HepG2 (cell line): ENCODE measurements around the gene CEACAM16. TPM values are rescaled to one million over a fixed set of nuclear protein-coding genes. Genes with fewer than 3 reads are reported as not detected.

ENCODE experiments used
- ATAC-seq: fragments of 200-7000 bp; cut with Tn5 transposase; 3 replicates; pipeline ENCODE4 v1.9.1; 2020; ENCODE audit warnings: mild to moderate bottlenecking, moderate library complexity
- BruUV-seq: library from RNA; stranded (reverse); fragments of 400-500 nt; replicated peaks from 2 replicates; lab custom pipeline; 2021; lab: Mats Ljungman, UMichigan
- CTCF ChIA-PET: fragments of 300-600 bp; formaldehyde crosslinking; extraction: SDS; loops from one replicate; lab custom pipeline; 2021; ENCODE audit warnings: low total read pairs, inconsistent platforms, low intra/inter-chr PET ratio; lab: Yijun Ruan, JAX
- POLR2A ChIA-PET: fragments of 350-600 bp; sonication (Branson Sonifier 250); formaldehyde crosslinking; loops from one replicate; lab custom pipeline; 2020; ENCODE audit warnings: antibody characterized with exemption, inconsistent platforms; lab: Yijun Ruan, JAX
- DNase-seq: peaks from one replicate; pipeline ENCODE4 v3.0.0-alpha.2; 2015; ENCODE audit warnings: low spot score
- FAIRE-seq: peaks from 3 replicates; lab custom pipeline; 2011; peaks lifted over from hg19 to GRCh38; lab: Jason Lieb, UNC
- H2AFZ ChIP-seq: one replicate; pipeline ENCODE4 v1.6.1; 2011; ENCODE audit warnings: low read length, inconsistent platforms
- H3K27ac ChIP-seq: fragments of 300-600 bp; 3 replicates; pipeline ENCODE4 v1.8.0; 2011; ENCODE audit warnings: mixed run types, mild to moderate bottlenecking, mixed read lengths, low read length, inconsistent platforms; ENCODE audit not compliant: insufficient read depth; ENCODE audit errors: extremely low read length
- H3K27me3 ChIP-seq, 2 experiments: fragments of 200-600 bp in 1 of 2; 2 replicates in 1 of 2; 3 replicates in 1 of 2; pipeline versions ENCODE4 v1.6.0 to v1.8.0; 2011; ENCODE audit warnings: low read length in 2 of 2, mild to moderate bottlenecking in 2 of 2, moderate library complexity in 2 of 2, inconsistent platforms in 1 of 2; ENCODE audit not compliant: insufficient read depth in 2 of 2, control insufficient read depth in 1 of 2
- H3K36me3 ChIP-seq, 2 experiments: fragments of 200-600 bp in 1 of 2; replicated peaks in 1 of 2; 2 replicates in 1 of 2; 3 replicates in 1 of 2; pipeline versions ENCODE4 v1.5.1 to v1.8.0; 2011; ENCODE audit warnings: low read length in 2 of 2, inconsistent platforms in 1 of 2; ENCODE audit not compliant: insufficient read depth in 2 of 2, control insufficient read depth in 1 of 2
- H3K4me1 ChIP-seq: 2 replicates; pipeline ENCODE4 v1.5.1; 2012; ENCODE audit warnings: low read length, inconsistent platforms; ENCODE audit not compliant: insufficient read depth
- H3K4me2 ChIP-seq: 2 replicates; pipeline ENCODE4 v1.6.0; 2011; ENCODE audit warnings: low read depth, low read length, inconsistent platforms
- H3K4me3 ChIP-seq, 3 experiments: fragments of 200-600 bp in 1 of 3; sonication (generic), shearing (Covaris generic) in 1 of 3; replicated peaks in 1 of 3; 2 replicates each; pipeline ENCODE4 v1.5.1; 2011 to 2016; ENCODE audit warnings: low read length in 3 of 3, inconsistent platforms in 2 of 3, low read depth in 2 of 3, mild to moderate bottlenecking in 2 of 3, control low read depth in 1 of 3, mixed read lengths in 1 of 3; ENCODE audit not compliant: insufficient read depth in 1 of 3
- H3K79me2 ChIP-seq: one replicate; pipeline ENCODE4 v1.6.1; 2011; ENCODE audit warnings: low read length, inconsistent platforms; ENCODE audit not compliant: insufficient read depth
- H3K9ac ChIP-seq: 2 replicates; pipeline ENCODE4 v1.6.0; 2011; ENCODE audit warnings: mild to moderate bottlenecking, low read depth, low read length, inconsistent platforms; ENCODE audit not compliant: insufficient read depth
- H3K9me3 ChIP-seq: 2 replicates; pipeline ENCODE4 v1.5.1; 2012; ENCODE audit warnings: mild to moderate bottlenecking, low read length
- H4K20me1 ChIP-seq: 2 replicates; pipeline ENCODE4 v1.6.0; 2011; ENCODE audit warnings: inconsistent platforms, mild to moderate bottlenecking, low read length, moderate library complexity; ENCODE audit not compliant: insufficient read depth
- GATAD2A ChIP-seq: IDR thresholded peaks from 2 replicates; pipeline ENCODE4 v1.6.1; 2016
- KDM1A ChIP-seq: IDR thresholded peaks from 2 replicates; pipeline ENCODE4 v1.6.1; 2016; ENCODE audit warnings: missing compliant biosample characterization
- NPAS2 ChIP-seq: sonication (generic); formaldehyde crosslinking; IDR thresholded peaks from 2 replicates; pipeline ENCODE4 v1.8.0; 2022; ENCODE audit warnings: mild to moderate bottlenecking, missing genetic modification reagents, borderline replicate concordance
- NR2F6 ChIP-seq, 2 experiments: IDR thresholded peaks; 2 replicates each; pipeline ENCODE4 v1.6.1; 2016; ENCODE audit warnings: antibody characterized with exemption in 1 of 2, mild to moderate bottlenecking in 1 of 2
- PRDM15 ChIP-seq: sonication (generic); formaldehyde crosslinking; IDR thresholded peaks from 2 replicates; pipeline ENCODE4 v1.4.0; 2020; ENCODE audit warnings: missing genetic modification reagents
- RNF2 ChIP-seq: fragments of 450-650 bp; conservative IDR thresholded peaks from 2 replicates; pipeline ENCODE4 v1.6.1; 2016; ENCODE audit warnings: low read depth
- SP1 ChIP-seq, 2 experiments: fragments of 450-650 bp in 1 of 2; sonication (generic) in 1 of 2; formaldehyde crosslinking in 1 of 2; IDR thresholded peaks; 2 replicates each; pipeline versions ENCODE4 v1.4.0 to v1.6.1; 2016 to 2020; ENCODE audit warnings: missing genetic modification reagents in 1 of 2
- ZFP36 ChIP-seq: fragments of 150-350 bp; IDR thresholded peaks from 2 replicates; pipeline ENCODE4 v1.6.1; 2018; ENCODE audit warnings: borderline replicate concordance, low read length, low read depth; ENCODE audit not compliant: partially characterized antibody
- ZFY ChIP-seq: sonication (generic); formaldehyde crosslinking; IDR thresholded peaks from 2 replicates; pipeline ENCODE4 v1.4.0; 2020; ENCODE audit warnings: missing genetic modification reagents
- ZMYM3 ChIP-seq: sonication (generic); formaldehyde crosslinking; IDR thresholded peaks from 2 replicates; pipeline ENCODE4 v1.5.1; 2020; ENCODE audit warnings: mild to moderate bottlenecking, missing genetic modification reagents
- ZNF629 ChIP-seq: sonication (generic); formaldehyde crosslinking; conservative IDR thresholded peaks from 2 replicates; pipeline ENCODE4 v1.5.0; 2020; ENCODE audit warnings: missing genetic modification reagents
- ZNF768 ChIP-seq: sonication (generic); formaldehyde crosslinking; IDR thresholded peaks from 2 replicates; pipeline ENCODE4 v1.4.0; 2020; ENCODE audit warnings: missing genetic modification reagents
- WGBS: methylation state at CpG from one replicate; pipeline ENCODE4 v1.1.6; 2017; ENCODE audit warnings: low lambda C conversion rate; 5-methylcytosine and 5-hydroxymethylcytosine counted together
- in situ Hi-C: cut with HindIII; loops from 2 replicates; pipeline ENCODE4 v1.10.0; 2017; ENCODE audit warnings: low pct_unique_long_range_greater_than_20kb; ENCODE audit not compliant: extremely low pct_ligation_motif_present
- intact Hi-C: fragments of 100-400 bp; cut with micrococcal nuclease; formaldehyde crosslinking; loops from one replicate; pipeline ENCODE4 v1.10.0; 2022; ENCODE audit not compliant: unreplicated experiment
- polyA plus RNA-seq, 8 experiments: library from polyadenylated mRNA; depleted of rRNA in 3 of 8; stranded (reverse) in 7 of 8; unstranded in 1 of 8; fragments of >200 nt; fragmentation: Illumina TruSeq in 4 of 8; extraction: Trizol in 4 of 8; gene quantifications; 2 replicates each; pipeline versions ENCODE4 v1.2.1 to v1.2.3, GENCODE V29; 2011 to 2016; ENCODE audit warnings: low read depth in 4 of 8, missing spikeins in 1 of 8, mixed read lengths in 1 of 8; ENCODE audit not compliant: insufficient read depth in 1 of 8
- total RNA-seq, 5 experiments: library from RNA; depleted of rRNA; stranded (reverse); fragments of >200 nt; fragmentation: Illumina TruSeq; extraction: Trizol; gene quantifications; 2 replicates each; pipeline ENCODE4 v1.2.3, GENCODE V29; 2016; ENCODE audit warnings: low read depth in 1 of 5

Gene CEACAM16
- total and polyA plus RNA-seq, 2 of the 13 experiments (the other 11 are each of a cell fraction or from before 2014, with no cell fraction given): not detected

DNA sequence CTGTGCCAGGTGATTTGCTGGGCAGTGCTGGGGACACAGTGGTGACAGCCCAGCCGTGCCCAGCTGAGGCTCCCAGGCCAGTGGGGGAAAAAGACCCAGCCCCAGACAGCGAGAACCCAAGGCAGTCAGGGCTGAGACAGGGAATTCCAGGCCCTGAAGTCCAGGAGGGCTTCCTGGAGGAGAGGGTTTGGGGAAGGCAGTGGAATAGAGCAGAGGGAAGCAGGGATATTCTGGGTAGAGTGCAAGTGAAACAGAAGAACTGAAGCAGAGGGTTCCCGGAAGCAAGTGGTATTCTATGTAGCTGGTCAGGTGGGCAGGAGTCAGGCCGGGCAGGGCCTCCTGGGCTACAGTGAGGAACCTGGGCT, 1.3 kb upstream of the CEACAM16 start:
- in situ Hi-C loops: no loop called here
- no peaks in the 10 kb centered on the region for H4K20me1 ChIP-seq
- 80% methylated on average over 3 of the region's 4 CpGs for WGBS
- H3K9ac ChIP-seq: peak overlapping the region; percentile 13; the same call in 1 of the 2 replicates
- POLR2A ChIA-PET: no interaction called here
- no peak overlapping the region; a peak in 1 of 6 replicates for H3K4me3 ChIP-seq
- TF ChIP-seq SP1 (IDR thresholded peaks at IDR 0.05) (no peak), SP1 (CRISPR knock-in tag; IDR thresholded peaks at IDR 0.05) (no peak), ZNF768 (peak; percentile 41; the same call in 1 of the 2 replicates), KDM1A (CRISPR knock-in tag) (0 out of 2 replicates have a peak, but pooled peaks have one; percentile 10), ZMYM3 (peak; percentile 87; the same call in 1 of the 2 replicates), ZFP36 (peak; percentile 92), NPAS2 (CRISPR knock-in tag) (no peak), NR2F6 (IDR thresholded peaks at IDR 0.05) (no peak), NR2F6 (CRISPR knock-in tag; IDR thresholded peaks at IDR 0.05) (0 out of 2 replicates have a peak, but pooled peaks have one; percentile 2), ZFY (CRISPR knock-in tag) (no peak)
- no peak for ATAC-seq
- no peak overlapping the region for H2AFZ ChIP-seq
- FAIRE-seq: no peak
- peak overlapping the region; percentile 53 for H3K4me2 ChIP-seq
- H3K36me3 ChIP-seq: no peaks in the 10 kb centered on the region
- CTCF ChIA-PET: no interaction called here
- H3K79me2 ChIP-seq: no peaks in the 10 kb centered on the region
- H3K9me3 ChIP-seq: no peaks in the 10 kb centered on the region
- no peak overlapping the region for H3K27ac ChIP-seq
- H3K4me1 ChIP-seq: peaks cover 93% of the 10 kb centered on the region
- H3K27me3 ChIP-seq: no peaks in the 10 kb centered on the region
- no peak for DNase-seq
- BruUV-seq: no TSS peak
- intact Hi-C loops: no loop called here

DNA sequence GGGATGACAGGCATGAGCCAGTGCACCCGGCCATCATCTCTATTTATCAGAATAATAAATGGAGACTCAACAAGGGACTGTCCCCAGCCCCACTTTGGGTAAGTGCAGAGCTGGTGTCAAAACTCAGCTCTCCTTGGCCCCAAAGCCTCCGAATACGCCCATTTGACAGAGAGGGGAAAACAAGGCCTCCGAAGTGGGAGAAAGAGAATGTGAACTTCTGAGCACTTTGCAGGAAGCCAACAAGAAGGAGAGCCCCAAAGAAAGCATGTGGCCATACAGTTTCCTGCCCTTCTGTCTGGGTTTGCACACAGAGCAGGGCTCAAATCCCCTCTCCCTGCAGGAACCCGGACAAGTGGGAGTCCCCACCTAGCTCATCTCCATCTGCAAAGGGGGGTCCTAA, 1.6 kb downstream of the CEACAM16 start:
- 64% methylated on average over 5 of the region's 5 CpGs for WGBS
- ATAC-seq: no peak
- Histone ChIP-seq H4K20me1 (no peaks in the 10 kb centered on the region), H3K4me1 (peaks cover 66% of the 10 kb centered on the region), H3K27me3 (no peaks in the 10 kb centered on the region)
- POLR2A ChIA-PET: no interaction called here
- FAIRE-seq: no peak
- in situ Hi-C loops: no loop called here
- no peak for DNase-seq
- TF ChIP-seq PRDM15 (CRISPR knock-in tag) (no peak), GATAD2A (no peak), ZNF629 (peak; percentile 80), RNF2 (no peak)
- TF ChIP-seq, all 625 proteins: peak for 1
- 0 out of 2 replicates have a peak overlapping the region, but pooled peaks have one; percentile 14 for H3K9ac ChIP-seq
- no peaks in the 10 kb centered on the region for H3K79me2 ChIP-seq
- no peak overlapping the region for H2AFZ ChIP-seq
- H3K4me3 ChIP-seq: no peak overlapping the region
- H3K27ac ChIP-seq: no peak overlapping the region
- intact Hi-C loops: no loop called here
- no TSS peak for BruUV-seq
- no peaks in the 10 kb centered on the region for H3K36me3 ChIP-seq
- H3K9me3 ChIP-seq: no peaks in the 10 kb centered on the region
- peak overlapping the region; percentile 20; the same call in 1 of the 2 replicates for H3K4me2 ChIP-seq
- CTCF ChIA-PET: no interaction called here
